22Rv1 (cell line): ENCODE measurements around the gene CNTNAP2.

Experiments
- ZFX ChIP-seq: fragments of 450-650 bp; IDR thresholded peaks from 2 replicates; pipeline ENCODE4 v1.6.1; 2017; ENCODE audit warnings: antibody characterized with exemption, borderline replicate concordance
- TF ChIP-seq, protein P1 (sequence below): fragments of 450-650 bp; IDR thresholded peaks from 2 replicates; pipeline ENCODE4 v1.5.1; 2017; ENCODE audit warnings: mild to moderate bottlenecking

DNA sequence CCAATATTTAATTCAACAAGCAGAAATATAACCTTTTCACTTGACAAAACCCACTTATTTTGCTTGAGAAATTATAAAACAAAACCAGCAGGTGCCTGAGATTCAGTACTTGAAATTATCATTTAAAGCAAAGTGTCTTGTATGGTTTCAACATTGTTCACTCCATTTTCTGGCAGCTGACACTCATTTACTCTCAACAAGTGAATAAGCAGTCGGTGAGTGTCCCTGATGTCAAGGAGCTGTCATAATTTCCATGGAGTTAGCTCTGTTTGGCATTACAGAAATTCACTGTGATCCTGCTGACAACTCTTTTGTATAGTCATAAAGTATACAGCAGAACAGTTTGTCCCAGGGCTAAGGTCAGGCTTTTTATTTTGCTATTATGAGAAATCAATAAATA lies 490.0 kb downstream of the CNTNAP2 start:
- TF ChIP-seq, protein P1, sequence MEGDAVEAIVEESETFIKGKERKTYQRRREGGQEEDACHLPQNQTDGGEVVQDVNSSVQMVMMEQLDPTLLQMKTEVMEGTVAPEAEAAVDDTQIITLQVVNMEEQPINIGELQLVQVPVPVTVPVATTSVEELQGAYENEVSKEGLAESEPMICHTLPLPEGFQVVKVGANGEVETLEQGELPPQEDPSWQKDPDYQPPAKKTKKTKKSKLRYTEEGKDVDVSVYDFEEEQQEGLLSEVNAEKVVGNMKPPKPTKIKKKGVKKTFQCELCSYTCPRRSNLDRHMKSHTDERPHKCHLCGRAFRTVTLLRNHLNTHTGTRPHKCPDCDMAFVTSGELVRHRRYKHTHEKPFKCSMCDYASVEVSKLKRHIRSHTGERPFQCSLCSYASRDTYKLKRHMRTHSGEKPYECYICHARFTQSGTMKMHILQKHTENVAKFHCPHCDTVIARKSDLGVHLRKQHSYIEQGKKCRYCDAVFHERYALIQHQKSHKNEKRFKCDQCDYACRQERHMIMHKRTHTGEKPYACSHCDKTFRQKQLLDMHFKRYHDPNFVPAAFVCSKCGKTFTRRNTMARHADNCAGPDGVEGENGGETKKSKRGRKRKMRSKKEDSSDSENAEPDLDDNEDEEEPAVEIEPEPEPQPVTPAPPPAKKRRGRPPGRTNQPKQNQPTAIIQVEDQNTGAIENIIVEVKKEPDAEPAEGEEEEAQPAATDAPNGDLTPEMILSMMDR: no peak
- TF ChIP-seq ZFX: no peak
